ENCODE results near the gene NAAA. TPM values are rescaled to one million over a fixed set of nuclear protein-coding genes. Genes with fewer than 3 reads are reported as not detected.

Gene NAAA
- total and polyA plus RNA-seq, 4 donors, result 8.1 to 47.3 (median 29.7) TPM

DNA sequence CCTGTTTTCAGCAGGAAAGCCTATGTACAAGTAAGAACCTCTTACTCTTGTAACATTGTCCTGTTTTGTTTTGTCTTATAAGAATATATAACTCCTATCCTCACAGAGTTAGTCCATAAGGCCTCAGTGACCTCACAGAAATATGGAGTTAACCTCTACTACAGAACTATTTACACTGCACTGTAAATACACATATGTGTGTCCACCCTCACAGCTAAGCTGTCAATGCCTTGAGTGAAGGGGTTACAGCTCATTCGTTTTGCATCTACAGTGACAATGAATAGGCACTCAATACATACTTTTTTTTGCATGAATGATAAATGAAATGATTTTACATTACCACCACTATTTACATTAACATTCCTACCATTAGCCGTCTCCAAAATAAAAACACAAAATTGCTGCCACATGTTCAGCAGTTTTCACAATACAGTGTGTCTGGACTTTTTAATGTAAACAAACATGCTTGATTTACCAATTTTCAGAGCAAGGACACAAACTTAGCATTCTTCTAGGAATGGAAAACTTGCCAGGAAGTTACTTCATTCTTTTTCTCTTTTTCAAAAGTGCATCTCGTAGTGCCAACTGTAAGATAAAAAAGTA lies 9.5 kb upstream of the NAAA start:
- Histone ChIP-seq H3K4me3 (no peak overlapping the region), H3K27ac (ENCODE audit: low read depth in 1 of 2, low read length in 1 of 2) (no peak overlapping the region), H3K36me3 (ENCODE audit: control insufficient read depth in 4 of 4, insufficient read depth in 4 of 4, low read length in 4 of 4) (peaks cover 12 to 37% (median 19%) of the 10 kb centered on the region in 4 donors), H3K27me3 (ENCODE audit: control insufficient read depth in 3 of 3, insufficient read depth in 3 of 3, low read length in 2 of 3) (no peaks in the 10 kb centered on the region), H3K9me3 (ENCODE audit: control insufficient read depth in 4 of 4, insufficient read depth in 3 of 4, low read length in 3 of 4) (no peaks in the 10 kb centered on the region), H3K4me1 (ENCODE audit: control insufficient read depth in 5 of 5, insufficient read depth in 5 of 5, low read length in 5 of 5) (peaks cover 0 to 12% (median 0%) of the 10 kb centered on the region in 5 donors), H3K9ac (ENCODE audit: insufficient read depth in 1 of 2, low read length in 2 of 2) (no peak overlapping the region)
- DNase-seq, result peak in 2 of 3 donors; percentile 54 to 74
- WGBS, 2 donors, result 68 to 71% methylated on average over 3 of the region's 3 CpGs
- ATAC-seq (ENCODE audit: insufficient read depth, low FRiP score), result no peak
- TF ChIP-seq, protein P1, sequence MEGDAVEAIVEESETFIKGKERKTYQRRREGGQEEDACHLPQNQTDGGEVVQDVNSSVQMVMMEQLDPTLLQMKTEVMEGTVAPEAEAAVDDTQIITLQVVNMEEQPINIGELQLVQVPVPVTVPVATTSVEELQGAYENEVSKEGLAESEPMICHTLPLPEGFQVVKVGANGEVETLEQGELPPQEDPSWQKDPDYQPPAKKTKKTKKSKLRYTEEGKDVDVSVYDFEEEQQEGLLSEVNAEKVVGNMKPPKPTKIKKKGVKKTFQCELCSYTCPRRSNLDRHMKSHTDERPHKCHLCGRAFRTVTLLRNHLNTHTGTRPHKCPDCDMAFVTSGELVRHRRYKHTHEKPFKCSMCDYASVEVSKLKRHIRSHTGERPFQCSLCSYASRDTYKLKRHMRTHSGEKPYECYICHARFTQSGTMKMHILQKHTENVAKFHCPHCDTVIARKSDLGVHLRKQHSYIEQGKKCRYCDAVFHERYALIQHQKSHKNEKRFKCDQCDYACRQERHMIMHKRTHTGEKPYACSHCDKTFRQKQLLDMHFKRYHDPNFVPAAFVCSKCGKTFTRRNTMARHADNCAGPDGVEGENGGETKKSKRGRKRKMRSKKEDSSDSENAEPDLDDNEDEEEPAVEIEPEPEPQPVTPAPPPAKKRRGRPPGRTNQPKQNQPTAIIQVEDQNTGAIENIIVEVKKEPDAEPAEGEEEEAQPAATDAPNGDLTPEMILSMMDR (IDR thresholded peaks at IDR 0.05; ENCODE audit: control extremely low read depth, extremely low read depth), result no peak

DNA sequence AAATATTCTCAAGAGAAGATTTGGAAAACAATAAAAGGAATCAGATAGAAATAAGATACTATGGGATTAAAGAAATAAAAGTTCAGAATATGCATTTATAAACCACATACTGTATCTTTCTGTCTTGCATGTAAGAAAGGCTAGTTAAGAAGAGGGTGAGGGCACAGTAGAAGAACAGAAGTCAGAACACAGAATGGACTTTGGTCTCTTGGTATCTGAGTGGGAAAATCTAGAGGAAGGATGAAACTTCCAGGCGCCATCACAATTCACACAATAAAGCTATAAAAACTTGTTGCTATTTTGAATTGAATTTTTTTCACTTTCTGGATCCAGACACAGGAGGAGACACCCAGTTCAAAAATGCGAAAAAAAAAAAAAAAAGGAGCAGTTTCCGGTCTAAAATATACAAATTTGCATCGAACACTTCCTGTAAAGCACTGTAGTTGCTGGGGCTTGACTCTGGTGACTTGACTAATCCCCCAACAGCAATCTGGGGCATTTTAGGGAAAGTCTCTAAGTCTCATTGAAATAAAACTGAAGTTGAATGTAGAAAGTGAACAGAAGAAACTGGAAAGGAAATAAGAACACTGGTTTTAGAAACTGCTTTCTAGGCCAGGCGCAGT lies 8.1 kb upstream of the NAAA start:
- Histone ChIP-seq H3K9me3 (ENCODE audit: control insufficient read depth in 4 of 4, insufficient read depth in 3 of 4, low read length in 3 of 4) (no peaks in the 10 kb centered on the region), H3K36me3 (ENCODE audit: control insufficient read depth in 4 of 4, insufficient read depth in 4 of 4, low read length in 4 of 4) (peaks cover 9 to 36% (median 18%) of the 10 kb centered on the region in 4 donors), H3K4me3 (no peak overlapping the region), H3K4me1 (ENCODE audit: control insufficient read depth in 5 of 5, insufficient read depth in 5 of 5, low read length in 5 of 5) (peaks cover 0 to 12% (median 0%) of the 10 kb centered on the region in 5 donors), H3K27ac (ENCODE audit: low read depth in 1 of 2, low read length in 1 of 2) (no peak overlapping the region), H3K27me3 (ENCODE audit: control insufficient read depth in 3 of 3, insufficient read depth in 3 of 3, low read length in 2 of 3) (no peaks in the 10 kb centered on the region), H3K9ac (ENCODE audit: insufficient read depth in 1 of 2, low read length in 2 of 2) (no peak overlapping the region)
- no peak for DNase-seq
- TF ChIP-seq, protein P1 (IDR thresholded peaks at IDR 0.05; ENCODE audit: control extremely low read depth, extremely low read depth), result no peak
- WGBS, 2 donors, result 74 to 93% methylated on average over 5 of the region's 5 CpGs
- no peak for ATAC-seq (ENCODE audit: insufficient read depth, low FRiP score)

DNA sequence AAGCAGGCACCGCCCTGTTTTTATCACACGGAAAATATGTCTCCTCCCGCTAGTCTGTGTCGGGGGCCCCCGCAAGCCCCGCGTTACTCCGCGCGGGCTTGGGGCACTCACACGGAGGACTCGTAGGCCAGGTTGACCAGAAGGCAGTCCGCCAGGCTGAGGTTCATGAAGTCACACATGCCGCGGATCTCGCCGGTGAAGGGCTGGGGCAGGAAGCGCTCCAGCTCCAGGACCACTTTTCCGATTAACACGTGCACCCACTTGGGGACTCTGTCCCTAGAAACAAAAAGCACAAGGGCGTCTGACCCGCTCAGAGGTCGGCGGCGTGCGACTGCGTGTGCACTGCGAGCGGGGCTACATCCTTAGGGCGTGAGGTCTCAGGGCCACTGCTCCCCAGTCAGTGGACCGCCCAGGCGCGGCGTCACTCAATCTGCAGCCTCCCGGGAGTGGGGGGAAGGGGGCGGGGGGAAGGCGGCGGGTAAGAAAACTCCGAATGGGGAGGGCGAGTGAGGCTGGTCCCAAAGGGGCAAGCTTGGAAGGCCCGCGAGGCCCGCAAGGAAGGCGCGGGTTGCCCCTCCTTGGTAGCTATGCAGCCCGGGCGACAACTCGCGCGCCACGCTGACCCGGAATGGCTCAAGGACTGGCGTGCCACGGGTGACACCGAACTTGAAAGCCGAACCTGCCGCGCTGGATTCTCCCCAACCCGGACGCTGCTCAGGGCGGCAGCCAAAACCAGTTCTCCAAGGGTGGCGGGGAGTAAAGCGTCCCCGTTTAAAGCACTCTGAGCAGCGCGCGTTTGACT lies 722 bp downstream of the NAAA start:
- 0% methylated on average over 66 to 67 of the region's 67 CpGs for WGBS, 2 donors
- DNase-seq (peak; percentile 52 to 69 (median 58)), ATAC-seq (ENCODE audit: insufficient read depth, low FRiP score) (peak; percentile 81)
- H3K4me1 ChIP-seq (ENCODE audit: control insufficient read depth in 5 of 5, insufficient read depth in 5 of 5, low read length in 5 of 5), result peaks cover 0 to 1% (median 0%) of the 10 kb centered on the region in 5 donors
- TF ChIP-seq, protein P1 (IDR thresholded peaks at IDR 0.05; ENCODE audit: control extremely low read depth, extremely low read depth), result no peak
- peak overlapping the region in 1 of 2 donors; percentile 68 for H3K9ac ChIP-seq (ENCODE audit: insufficient read depth in 1 of 2, low read length in 2 of 2)
- H3K27ac ChIP-seq (ENCODE audit: low read depth in 1 of 2, low read length in 1 of 2), result peak overlapping the region; percentile 57 to 81
- no peaks in the 10 kb centered on the region for H3K9me3 ChIP-seq (ENCODE audit: control insufficient read depth in 4 of 4, insufficient read depth in 3 of 4, low read length in 3 of 4)
- H3K27me3 ChIP-seq (ENCODE audit: control insufficient read depth in 3 of 3, insufficient read depth in 3 of 3, low read length in 2 of 3), result no peaks in the 10 kb centered on the region
- H3K4me3 ChIP-seq, result peak overlapping the region; percentile 54
- H3K36me3 ChIP-seq (ENCODE audit: control insufficient read depth in 4 of 4, insufficient read depth in 4 of 4, low read length in 4 of 4), result peaks cover 0 to 2% (median 0%) of the 10 kb centered on the region in 4 donors
